ENCODE results near the gene SPTA1.

The SPTA1 gene

GRCh38 chr1:158686111-158687009 is at the start of gene SPTA1:
Gene SPTA1 (minus strand): TSS chr1:158686715. CDS start chr1:158686517, 198 bp downstream.
- Histone ChIP-seq H3K4me2 (no peak within 1 kb of the TSS), H3K27ac (no peak within 1 kb of the TSS), H3K4me3 (no peak within 1 kb of the TSS), H3K9ac (no peak within 1 kb of the TSS), H3K36me3 (no peaks in the 10 kb centered on the region), H3K4me1 (no peaks in the 10 kb centered on the region), H3K9me3 (no peaks in the 10 kb centered on the region), H4K20me1 (no peaks in the 10 kb centered on the region), H3K27me3 (no peaks in the 10 kb centered on the region)
- no peak for TF ChIP-seq Cebpa-rat (IDR thresholded peaks at IDR 0.05)

GRCh38 chr1:158735848-158736247 is 49.3 kb upstream of the SPTA1 start:
- Histone ChIP-seq H4K20me1 (no peaks in the 10 kb centered on the region), H3K27ac (no peak overlapping the region), H3K36me3 (no peaks in the 10 kb centered on the region), H3K4me3 (no peak overlapping the region), H3K27me3 (no peaks in the 10 kb centered on the region), H3K4me2 (no peak overlapping the region), H3K4me1 (no peaks in the 10 kb centered on the region), H3K9me3 (no peaks in the 10 kb centered on the region), H3K9ac (no peak overlapping the region)
- no peak for TF ChIP-seq Cebpa-rat (IDR thresholded peaks at IDR 0.05)

- Histone ChIP-seq H3K27me3 (no peaks in the 10 kb centered on the region), H3K36me3 (no peaks in the 10 kb centered on the region), H3K27ac (no peak overlapping the region), H3K4me2 (no peak overlapping the region), H3K4me3 (no peak overlapping the region), H4K20me1 (no peaks in the 10 kb centered on the region), H3K4me1 (no peaks in the 10 kb centered on the region), H3K9ac (no peak overlapping the region), H3K9me3 (no peaks in the 10 kb centered on the region)
- no peak for TF ChIP-seq Cebpa-rat (IDR thresholded peaks at IDR 0.05)
These were observed 46.0 kb upstream of the SPTA1 start for GRCh38 chr1:158732524-158732923.

- Histone ChIP-seq H3K27me3 (no peaks in the 10 kb centered on the region), H3K9ac (no peak overlapping the region), H3K27ac (no peak overlapping the region), H3K4me1 (no peaks in the 10 kb centered on the region), H3K9me3 (no peaks in the 10 kb centered on the region), H4K20me1 (no peaks in the 10 kb centered on the region), H3K4me3 (no peak overlapping the region), H3K36me3 (no peaks in the 10 kb centered on the region), H3K4me2 (no peak overlapping the region)
- no peak for TF ChIP-seq Cebpa-rat (IDR thresholded peaks at IDR 0.05)
These were observed 45.2 kb upstream of the SPTA1 start for GRCh38 chr1:158731707-158732106.

GRCh38 chr1:158730453-158730852 is 43.9 kb upstream of the SPTA1 start:
- no peaks in the 10 kb centered on the region for H3K4me1 ChIP-seq
- H3K27me3 ChIP-seq = no peaks in the 10 kb centered on the region
- H3K9me3 ChIP-seq = no peaks in the 10 kb centered on the region
- H3K4me3 ChIP-seq = no peak overlapping the region
- no peak overlapping the region for H3K4me2 ChIP-seq
- H3K9ac ChIP-seq = no peak overlapping the region
- TF ChIP-seq Cebpa-rat (IDR thresholded peaks at IDR 0.05) = no peak
- H4K20me1 ChIP-seq = no peaks in the 10 kb centered on the region
- no peak overlapping the region for H3K27ac ChIP-seq
- no peaks in the 10 kb centered on the region for H3K36me3 ChIP-seq

- Histone ChIP-seq H3K4me2 (no peak overlapping the region), H3K9ac (no peak overlapping the region), H3K27ac (no peak overlapping the region), H3K27me3 (no peaks in the 10 kb centered on the region), H4K20me1 (no peaks in the 10 kb centered on the region), H3K36me3 (no peaks in the 10 kb centered on the region), H3K9me3 (no peaks in the 10 kb centered on the region), H3K4me1 (no peaks in the 10 kb centered on the region), H3K4me3 (no peak overlapping the region)
- no peak for TF ChIP-seq Cebpa-rat (IDR thresholded peaks at IDR 0.05)
These were observed 42.2 kb upstream of the SPTA1 start for GRCh38 chr1:158728510-158729225.

- H3K4me1 ChIP-seq = no peaks in the 10 kb centered on the region
- no peak for TF ChIP-seq Cebpa-rat (IDR thresholded peaks at IDR 0.05)
- H3K9me3 ChIP-seq = no peaks in the 10 kb centered on the region
- no peaks in the 10 kb centered on the region for H3K36me3 ChIP-seq
- no peak overlapping the region for H3K27ac ChIP-seq
- H4K20me1 ChIP-seq = no peaks in the 10 kb centered on the region
- no peak overlapping the region for H3K4me2 ChIP-seq
- H3K4me3 ChIP-seq = no peak overlapping the region
- no peak overlapping the region for H3K9ac ChIP-seq
- H3K27me3 ChIP-seq = no peaks in the 10 kb centered on the region
These were observed 37.9 kb upstream of the SPTA1 start for GRCh38 chr1:158724442-158724841.

GRCh38 chr1:158720620-158721019 is 34.1 kb upstream of the SPTA1 start, which contains the start of gene OR6K3:
Gene OR6K3 (minus strand): TSS chr1:158720720. CDS start chr1:158718115, 2,605 bp downstream.
- Histone ChIP-seq H3K27me3 (no peaks in the 10 kb centered on the region), H4K20me1 (no peaks in the 10 kb centered on the region)
- no peak for TF ChIP-seq Cebpa-rat (IDR thresholded peaks at IDR 0.05)

GRCh38 chr1:158719664-158720063 is 33.1 kb upstream of the SPTA1 start:
- no peaks in the 10 kb centered on the region for H4K20me1 ChIP-seq
- H3K4me1 ChIP-seq = no peaks in the 10 kb centered on the region
- no peak overlapping the region for H3K9ac ChIP-seq
- no peak overlapping the region for H3K27ac ChIP-seq
- no peak overlapping the region for H3K4me2 ChIP-seq
- no peak overlapping the region for H3K4me3 ChIP-seq
- TF ChIP-seq Cebpa-rat (IDR thresholded peaks at IDR 0.05) = no peak
- no peaks in the 10 kb centered on the region for H3K36me3 ChIP-seq
- H3K27me3 ChIP-seq = no peaks in the 10 kb centered on the region
- no peaks in the 10 kb centered on the region for H3K9me3 ChIP-seq

More at GRCh38 chr1:158720620-158721019, 34.1 kb upstream of the SPTA1 start, which contains the start of gene OR6K3:
- Histone ChIP-seq H3K4me1 (no peaks in the 10 kb centered on the region), H3K36me3 (no peaks in the 10 kb centered on the region), H3K4me3 (no peak within 1 kb of the TSS), H3K27ac (no peak within 1 kb of the TSS), H3K9me3 (no peaks in the 10 kb centered on the region), H3K9ac (no peak within 1 kb of the TSS), H3K4me2 (no peak within 1 kb of the TSS)

GRCh38 chr1:158717344-158717743 is 30.8 kb upstream of the SPTA1 start:
- H4K20me1 ChIP-seq = no peaks in the 10 kb centered on the region
- H3K4me3 ChIP-seq = no peak overlapping the region
- H3K36me3 ChIP-seq = no peaks in the 10 kb centered on the region
- H3K9ac ChIP-seq = no peak overlapping the region
- no peak overlapping the region for H3K27ac ChIP-seq
- no peaks in the 10 kb centered on the region for H3K27me3 ChIP-seq
- H3K4me2 ChIP-seq = no peak overlapping the region
- no peaks in the 10 kb centered on the region for H3K4me1 ChIP-seq
- TF ChIP-seq Cebpa-rat (IDR thresholded peaks at IDR 0.05) = no peak
- no peaks in the 10 kb centered on the region for H3K9me3 ChIP-seq

Measured in BLaER1 (cell line).